Left lobe of liver (tissue), 2 donors: ENCODE data around the gene EDC4. TPM values are rescaled to one million over a fixed set of nuclear protein-coding genes. Genes with fewer than 3 reads are reported as not detected.
A peak's percentile ranks its signal among the peaks of the same experiment; 100 is the strongest.
"Not testable (repeated sequence)": the region's sequence is repeated elsewhere in the genome, so short reads cannot be mapped to it uniquely, and the experiment has no call there.

ENCODE experiments used
- ATAC-seq: fragments of 200-7000 bp; cut with Tn5 transposase; one replicate; pipeline ENCODE4 v1.9.1; 2020; ENCODE audit warnings: mild to moderate bottlenecking, moderate library complexity
- DNase-seq: peaks from one replicate; pipeline ENCODE4 v3.0.0-alpha.2; 2020; ENCODE audit warnings: low spot score
- total RNA-seq: library from RNA; stranded (reverse); gene quantifications from one replicate; pipeline ENCODE4 v1.2.1, GENCODE V29; 2021
- donor health status: DM: no; HTN: no; CAD: no; lungs with moderate emphysema.
- donor health status: DM: no; HTN: yes; CAD: no.

EDC4 gene, protein sequence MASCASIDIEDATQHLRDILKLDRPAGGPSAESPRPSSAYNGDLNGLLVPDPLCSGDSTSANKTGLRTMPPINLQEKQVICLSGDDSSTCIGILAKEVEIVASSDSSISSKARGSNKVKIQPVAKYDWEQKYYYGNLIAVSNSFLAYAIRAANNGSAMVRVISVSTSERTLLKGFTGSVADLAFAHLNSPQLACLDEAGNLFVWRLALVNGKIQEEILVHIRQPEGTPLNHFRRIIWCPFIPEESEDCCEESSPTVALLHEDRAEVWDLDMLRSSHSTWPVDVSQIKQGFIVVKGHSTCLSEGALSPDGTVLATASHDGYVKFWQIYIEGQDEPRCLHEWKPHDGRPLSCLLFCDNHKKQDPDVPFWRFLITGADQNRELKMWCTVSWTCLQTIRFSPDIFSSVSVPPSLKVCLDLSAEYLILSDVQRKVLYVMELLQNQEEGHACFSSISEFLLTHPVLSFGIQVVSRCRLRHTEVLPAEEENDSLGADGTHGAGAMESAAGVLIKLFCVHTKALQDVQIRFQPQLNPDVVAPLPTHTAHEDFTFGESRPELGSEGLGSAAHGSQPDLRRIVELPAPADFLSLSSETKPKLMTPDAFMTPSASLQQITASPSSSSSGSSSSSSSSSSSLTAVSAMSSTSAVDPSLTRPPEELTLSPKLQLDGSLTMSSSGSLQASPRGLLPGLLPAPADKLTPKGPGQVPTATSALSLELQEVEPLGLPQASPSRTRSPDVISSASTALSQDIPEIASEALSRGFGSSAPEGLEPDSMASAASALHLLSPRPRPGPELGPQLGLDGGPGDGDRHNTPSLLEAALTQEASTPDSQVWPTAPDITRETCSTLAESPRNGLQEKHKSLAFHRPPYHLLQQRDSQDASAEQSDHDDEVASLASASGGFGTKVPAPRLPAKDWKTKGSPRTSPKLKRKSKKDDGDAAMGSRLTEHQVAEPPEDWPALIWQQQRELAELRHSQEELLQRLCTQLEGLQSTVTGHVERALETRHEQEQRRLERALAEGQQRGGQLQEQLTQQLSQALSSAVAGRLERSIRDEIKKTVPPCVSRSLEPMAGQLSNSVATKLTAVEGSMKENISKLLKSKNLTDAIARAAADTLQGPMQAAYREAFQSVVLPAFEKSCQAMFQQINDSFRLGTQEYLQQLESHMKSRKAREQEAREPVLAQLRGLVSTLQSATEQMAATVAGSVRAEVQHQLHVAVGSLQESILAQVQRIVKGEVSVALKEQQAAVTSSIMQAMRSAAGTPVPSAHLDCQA (N-terminal part only)
- total RNA-seq = 22.1 TPM

DNA sequence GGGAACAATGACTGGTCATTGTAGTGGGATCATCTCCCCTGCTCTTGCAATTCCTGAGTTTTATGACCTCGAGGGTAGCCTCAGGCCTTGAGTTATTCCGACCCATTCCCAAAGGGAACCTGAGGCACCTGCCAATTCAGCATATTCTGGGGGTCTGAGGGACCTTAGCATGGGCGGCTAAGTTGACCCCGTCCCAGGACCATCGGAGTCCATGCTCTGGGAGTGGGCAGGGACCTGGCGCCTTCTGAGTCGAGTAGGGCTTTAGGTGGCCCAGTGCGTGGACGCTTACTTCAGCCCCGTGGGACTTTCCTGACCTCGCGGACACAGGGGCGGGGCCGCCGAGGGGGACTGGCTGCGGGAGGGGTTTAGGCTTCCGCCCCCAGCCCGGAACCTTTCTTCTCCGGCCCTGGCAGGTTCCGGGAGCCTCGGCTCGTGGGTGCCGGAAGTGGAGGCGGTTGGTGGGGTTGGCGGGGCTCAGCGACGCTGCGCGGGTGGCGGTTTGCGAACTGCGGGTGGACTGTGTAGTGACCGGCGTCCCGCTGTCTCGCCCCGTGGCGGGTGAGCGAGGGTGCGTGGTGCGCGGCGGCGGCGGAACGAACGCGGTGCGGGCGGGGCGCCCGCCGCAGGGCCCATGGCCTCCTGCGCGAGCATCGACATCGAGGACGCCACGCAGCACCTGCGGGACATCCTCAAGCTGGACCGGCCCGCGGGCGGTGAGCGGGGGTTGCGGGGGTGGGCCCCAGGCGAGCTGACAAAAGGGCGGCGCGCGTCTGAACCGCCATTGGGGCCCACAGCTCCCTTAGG, at the start of gene EDC4:
TSS of gene EDC4 (plus strand) at position 422 of the 804 bp plus-strand sequence. CDS start at position 632, 210 bp downstream.
- ATAC-seq (peak; percentile 92), DNase-seq (peak; percentile 88)

DNA sequence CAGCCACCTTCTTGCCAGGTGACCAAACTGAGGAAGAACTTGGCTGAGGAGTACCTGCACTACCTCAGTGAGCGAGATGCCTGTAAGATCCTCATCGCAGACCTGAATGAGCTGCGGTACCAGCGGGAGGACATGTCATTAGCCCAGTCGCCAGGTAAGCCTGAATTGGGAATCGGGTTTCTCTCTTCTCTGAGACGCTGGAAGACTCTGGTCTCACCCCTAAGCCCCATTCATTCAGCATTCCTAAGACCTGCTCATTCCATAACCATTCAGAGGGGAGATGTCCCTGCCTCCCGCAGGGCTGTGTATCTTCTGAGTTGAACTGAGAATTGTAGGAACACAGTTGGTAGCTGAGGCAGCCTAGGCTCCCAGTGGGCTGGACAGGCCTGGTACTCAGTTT, 47.7 kb upstream of the EDC4 start:
- no peak for ATAC-seq

DNA sequence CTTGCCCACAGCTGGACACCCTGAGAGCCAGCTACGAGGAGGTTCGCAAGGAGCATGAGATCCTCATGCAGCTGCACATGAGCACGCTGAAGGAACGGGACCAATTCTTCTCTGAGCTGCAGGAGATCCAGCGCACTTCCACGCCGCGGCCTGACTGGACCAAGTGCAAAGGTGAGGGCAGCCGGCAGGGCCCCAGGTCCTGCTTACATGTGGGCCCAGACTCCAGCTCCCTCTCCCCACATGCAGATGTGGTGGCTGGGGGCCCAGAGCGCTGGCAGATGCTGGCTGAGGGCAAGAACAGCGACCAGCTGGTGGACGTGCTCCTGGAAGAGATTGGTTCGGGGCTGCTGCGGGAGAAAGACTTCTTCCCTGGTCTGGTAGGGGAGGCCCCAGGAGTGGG, 46.9 kb upstream of the EDC4 start:
- DNase-seq = no peak
- ATAC-seq = no peak

More for the DNA sequence above, 47.7 kb upstream of the EDC4 start:
- DNase-seq = no peak

DNA sequence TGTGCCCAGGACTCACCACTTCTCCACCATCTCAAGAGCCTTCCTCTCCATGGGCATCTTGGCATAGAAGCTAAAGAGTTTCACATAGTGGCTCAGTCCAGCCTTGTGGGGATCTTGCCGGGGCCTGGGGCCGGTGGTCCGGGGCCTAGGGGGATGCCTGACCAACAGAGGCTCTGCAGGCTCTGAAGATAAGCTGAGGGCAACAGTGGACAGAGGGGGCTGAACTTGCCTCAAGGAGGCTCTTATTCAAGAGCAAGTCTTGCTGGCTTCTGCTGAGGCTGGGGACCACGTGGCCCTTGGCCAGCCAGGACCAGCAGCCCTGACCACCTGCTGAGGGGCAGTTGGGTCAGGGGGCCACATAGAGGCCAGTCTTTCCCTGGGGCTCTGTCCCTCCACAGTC, 44.2 kb upstream of the EDC4 start:
- ATAC-seq (no peak), DNase-seq (no peak)

DNA sequence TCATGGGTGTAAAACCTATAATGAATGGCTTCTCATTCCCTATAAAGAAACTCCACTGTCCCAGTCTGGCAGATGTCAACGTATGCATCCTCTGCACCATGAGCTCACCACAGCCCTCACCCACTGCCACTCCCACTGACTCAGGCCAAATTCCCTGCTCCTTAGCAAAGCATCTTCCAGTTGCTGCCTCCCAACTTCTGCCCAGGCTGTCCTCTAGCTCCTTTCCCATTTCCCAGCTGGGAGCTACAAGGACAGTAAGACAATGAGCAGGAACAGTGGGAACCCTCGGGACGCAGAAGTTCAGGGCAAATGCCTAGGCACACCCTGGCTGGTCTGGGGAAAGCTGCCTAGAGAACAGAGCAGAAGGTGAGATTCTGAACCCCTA, 39.8 kb upstream of the EDC4 start:
- DNase-seq (no peak), ATAC-seq (peak; percentile 10)

DNA sequence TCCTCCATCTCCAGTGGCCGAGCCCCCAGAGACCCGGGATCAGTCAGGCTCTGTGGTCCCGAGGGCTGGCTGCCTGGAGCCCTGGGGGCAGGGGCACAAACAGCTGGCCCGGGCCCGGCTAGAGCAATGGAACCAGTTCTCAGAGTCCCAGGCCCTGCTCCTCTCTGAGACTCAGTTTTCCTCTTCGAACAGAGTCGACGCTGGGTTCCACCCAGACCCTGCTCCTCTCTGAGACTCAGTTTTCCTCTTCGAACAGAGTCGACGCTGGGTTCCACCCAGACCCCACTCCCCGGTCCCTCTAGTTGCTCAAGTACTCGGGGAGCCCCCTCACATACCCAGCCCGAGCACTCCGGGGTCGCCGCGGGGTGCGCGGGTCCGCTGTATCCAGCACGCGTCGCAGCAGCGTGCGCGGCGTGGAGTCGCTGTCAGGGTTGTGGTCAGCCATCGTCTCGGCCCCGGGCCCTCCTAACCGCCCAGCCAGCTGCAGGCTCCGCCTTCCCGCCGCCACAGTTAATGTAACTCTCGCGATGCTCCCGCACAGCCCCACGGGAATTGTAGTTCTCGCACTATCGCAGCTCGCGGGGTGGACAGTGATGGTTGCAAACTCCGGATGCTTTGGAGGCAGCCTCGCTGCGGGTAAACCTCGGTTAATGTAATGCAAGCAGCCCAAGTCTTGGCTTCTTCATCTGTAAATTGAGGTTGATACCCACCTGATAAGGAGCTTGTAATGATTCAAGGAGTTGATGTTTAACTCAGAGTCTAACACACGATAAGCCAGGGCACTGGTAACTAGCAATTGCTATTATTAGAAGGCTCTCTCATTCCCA, 39.2 kb upstream of the EDC4 start:
- peak; percentile 99 for ATAC-seq
- peak; percentile 92 for DNase-seq

DNA sequence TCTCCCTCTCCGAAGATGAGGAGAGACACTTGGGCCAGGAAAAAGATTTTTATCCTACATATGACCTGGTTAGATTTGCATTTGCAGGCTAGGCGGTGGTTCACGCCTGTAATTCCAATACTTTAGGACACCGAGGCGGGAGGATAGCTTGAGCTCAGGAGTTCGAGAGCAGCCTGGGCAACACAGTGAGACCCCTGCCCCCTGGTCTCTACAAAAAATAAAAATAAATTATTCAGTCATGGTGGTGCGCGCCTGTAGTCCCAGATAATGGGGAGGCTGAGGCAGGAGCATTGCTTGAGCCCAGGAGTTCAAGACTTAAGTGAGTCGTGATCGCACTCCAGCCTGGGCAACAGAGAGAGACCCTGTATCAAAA, 38.6 kb upstream of the EDC4 start:
- no peak for DNase-seq
- no peak for ATAC-seq

DNA sequence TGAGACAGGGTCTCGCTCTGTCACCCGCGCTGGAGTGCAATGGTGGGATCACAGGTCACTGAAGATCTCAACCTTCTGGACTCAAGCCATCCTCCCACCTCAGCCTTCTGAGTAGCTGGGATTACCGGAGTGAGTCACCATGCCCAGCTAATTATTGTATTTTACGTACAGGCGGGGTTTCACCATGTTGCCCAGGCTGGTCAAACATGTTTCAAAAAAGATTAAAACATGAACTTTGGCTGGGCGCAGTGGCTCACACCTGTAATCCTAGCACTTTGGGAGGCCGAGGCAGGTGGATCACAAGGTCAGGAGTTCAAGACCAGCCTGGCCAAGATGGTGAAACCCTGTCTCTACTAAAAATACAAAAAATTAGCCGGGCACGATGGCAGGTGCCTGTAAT, 35.7 kb upstream of the EDC4 start:
- ATAC-seq, DNase-seq: not testable (repeated sequence)

DNA sequence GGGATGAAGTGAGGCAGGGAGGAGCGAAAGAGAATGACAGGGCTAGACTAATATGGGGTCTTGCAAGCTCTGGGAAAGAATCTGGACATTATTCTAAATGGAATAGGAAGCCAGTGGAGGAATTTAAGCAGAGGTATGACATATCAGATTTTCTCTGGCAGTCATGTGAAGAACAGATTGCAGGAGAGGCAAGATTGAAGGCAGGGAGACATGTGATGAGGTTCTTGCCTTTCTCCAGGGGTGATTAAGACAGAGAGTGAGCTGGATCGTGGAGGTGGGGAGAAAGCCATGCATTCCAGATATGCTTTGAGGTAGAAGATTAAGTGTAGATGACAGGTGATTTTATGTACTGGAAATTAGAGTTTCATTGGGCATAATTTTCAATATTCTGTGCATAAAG, 35.0 kb upstream of the EDC4 start:
- ATAC-seq = no peak
- no peak for DNase-seq

DNA sequence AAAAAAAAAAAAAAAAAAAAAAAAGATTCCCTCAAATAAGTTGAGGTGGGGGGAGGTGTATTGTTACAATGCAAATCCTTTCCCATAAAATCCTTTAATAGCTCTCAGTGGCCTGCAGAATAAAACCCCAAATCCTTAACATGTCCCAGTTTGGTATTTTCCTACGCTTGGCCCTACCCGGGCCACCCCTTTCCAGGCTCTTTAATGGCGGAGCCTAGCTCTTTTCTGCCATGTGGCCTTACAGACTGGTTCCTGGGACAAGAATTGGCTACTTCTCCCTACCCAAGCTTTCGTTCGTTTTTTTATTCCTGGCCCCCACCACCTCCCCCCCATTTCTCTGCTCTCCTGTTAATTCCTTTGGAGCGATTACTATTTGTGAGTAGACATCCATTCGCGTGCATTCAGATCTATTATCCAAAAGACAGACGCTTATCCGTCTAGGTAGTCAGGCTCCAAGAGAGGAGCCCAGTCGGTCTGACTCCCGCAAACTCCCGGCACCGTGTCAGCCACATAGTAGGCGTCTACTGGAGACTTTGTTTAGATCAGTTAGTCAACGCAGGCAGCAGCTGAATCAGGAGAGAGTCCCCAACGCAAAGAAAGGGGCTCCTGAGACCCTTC, 31.5 kb upstream of the EDC4 start:
- DNase-seq = no peak
- ATAC-seq = peak; percentile 0

DNA sequence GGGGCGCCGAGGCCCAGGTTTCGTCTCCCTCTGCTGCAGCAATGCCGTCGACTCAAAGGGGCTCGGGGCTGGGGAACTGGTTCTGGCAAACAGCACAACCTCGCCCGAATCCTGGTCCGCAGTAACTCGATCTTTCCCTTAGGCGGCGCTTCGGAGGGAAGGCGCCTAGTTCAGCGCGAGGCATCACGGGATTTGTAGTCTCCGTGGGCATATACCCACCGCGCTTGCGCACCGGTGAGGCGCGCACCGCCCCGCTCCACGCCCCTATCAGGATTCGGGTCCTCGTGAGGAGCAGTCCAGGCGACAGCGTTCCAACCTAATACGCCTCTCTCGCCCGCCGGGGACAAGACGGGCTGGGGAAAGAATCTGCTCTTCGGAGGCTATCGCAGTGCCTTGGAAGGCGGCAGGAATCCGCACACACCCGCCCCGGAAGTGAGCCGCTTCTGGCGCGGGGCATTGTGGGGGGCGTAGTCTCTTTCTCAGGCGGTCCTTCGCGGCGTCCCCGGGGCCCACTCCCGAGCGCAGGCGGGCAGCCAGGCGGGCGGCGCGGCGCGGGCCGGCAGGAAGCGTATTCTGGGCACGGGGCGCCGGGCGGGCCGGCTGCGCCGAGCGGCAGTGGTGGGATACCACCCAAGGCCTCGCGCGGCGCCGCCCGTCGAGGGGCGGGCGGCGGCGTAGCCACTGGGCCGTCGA, 30.9 kb upstream of the EDC4 start, which contains the start of gene THAP11:
TSS of gene THAP11 (plus strand) at position 505 of the 693 bp plus-strand sequence. CDS start 235 bp downstream, outside the sequence.
- DNase-seq (peak; percentile 95), ATAC-seq (peak; percentile 74)

DNA sequence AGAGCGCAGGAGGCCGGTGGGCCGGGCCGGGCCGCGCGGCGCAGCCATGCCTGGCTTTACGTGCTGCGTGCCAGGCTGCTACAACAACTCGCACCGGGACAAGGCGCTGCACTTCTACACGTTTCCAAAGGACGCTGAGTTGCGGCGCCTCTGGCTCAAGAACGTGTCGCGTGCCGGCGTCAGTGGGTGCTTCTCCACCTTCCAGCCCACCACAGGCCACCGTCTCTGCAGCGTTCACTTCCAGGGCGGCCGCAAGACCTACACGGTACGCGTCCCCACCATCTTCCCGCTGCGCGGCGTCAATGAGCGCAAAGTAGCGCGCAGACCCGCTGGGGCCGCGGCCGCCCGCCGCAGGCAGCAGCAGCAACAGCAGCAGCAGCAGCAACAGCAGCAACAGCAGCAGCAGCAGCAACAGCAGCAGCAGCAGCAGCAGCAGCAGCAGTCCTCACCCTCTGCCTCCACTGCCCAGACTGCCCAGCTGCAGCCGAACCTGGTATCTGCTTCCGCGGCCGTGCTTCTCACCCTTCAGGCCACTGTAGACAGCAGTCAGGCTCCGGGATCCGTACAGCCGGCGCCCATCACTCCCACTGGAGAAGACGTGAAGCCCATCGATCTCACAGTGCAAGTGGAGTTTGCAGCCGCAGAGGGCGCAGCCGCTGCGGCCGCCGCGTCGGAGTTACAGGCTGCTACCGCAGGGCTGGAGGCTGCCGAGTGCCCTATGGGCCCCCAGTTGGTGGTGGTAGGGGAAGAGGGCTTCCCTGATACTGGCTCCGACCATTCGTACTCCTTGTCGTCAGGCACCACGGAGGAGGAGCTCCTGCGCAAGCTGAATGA, 30.1 kb upstream of the EDC4 start:
- ATAC-seq = peak; percentile 36
- DNase-seq = peak; percentile 51

DNA sequence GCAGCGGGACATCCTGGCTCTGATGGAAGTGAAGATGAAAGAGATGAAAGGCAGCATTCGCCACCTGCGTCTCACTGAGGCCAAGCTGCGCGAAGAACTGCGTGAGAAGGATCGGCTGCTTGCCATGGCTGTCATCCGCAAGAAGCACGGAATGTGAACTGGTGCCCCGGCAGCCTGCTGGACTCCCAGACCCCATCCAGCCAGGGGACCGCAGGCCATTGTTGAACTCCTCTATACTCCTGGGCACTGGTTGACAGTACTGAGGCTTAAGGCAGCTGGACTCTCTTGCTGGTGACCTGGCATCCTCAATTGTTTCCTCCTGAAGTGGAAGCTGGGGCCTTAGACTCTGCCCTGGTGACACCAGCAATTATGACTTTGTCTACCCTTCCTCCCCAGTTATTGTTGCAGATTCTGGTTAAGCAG, 29.5 kb upstream of the EDC4 start:
- ATAC-seq = no peak
- no peak for DNase-seq

DNA sequence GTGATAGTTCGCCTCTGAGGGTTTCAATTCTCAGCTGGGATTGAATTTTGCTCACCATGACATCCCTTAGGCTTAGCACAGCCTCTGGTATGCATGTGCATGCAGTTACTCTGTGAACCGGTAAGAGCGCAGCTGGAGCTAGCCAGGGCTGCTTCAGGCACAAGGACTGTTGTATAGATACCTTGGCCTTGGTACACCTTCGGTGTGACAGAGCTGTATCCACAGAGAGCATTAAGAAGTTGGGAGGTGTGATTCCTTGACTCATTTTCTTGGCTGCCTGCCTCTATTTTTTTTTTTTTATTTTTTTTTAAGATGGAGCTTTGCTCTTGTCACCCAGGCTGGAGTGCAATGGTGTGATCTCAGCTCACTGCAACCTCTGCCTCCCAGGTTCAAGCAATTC, 28.4 kb upstream of the EDC4 start:
- DNase-seq (no peak), ATAC-seq (no peak)

DNA sequence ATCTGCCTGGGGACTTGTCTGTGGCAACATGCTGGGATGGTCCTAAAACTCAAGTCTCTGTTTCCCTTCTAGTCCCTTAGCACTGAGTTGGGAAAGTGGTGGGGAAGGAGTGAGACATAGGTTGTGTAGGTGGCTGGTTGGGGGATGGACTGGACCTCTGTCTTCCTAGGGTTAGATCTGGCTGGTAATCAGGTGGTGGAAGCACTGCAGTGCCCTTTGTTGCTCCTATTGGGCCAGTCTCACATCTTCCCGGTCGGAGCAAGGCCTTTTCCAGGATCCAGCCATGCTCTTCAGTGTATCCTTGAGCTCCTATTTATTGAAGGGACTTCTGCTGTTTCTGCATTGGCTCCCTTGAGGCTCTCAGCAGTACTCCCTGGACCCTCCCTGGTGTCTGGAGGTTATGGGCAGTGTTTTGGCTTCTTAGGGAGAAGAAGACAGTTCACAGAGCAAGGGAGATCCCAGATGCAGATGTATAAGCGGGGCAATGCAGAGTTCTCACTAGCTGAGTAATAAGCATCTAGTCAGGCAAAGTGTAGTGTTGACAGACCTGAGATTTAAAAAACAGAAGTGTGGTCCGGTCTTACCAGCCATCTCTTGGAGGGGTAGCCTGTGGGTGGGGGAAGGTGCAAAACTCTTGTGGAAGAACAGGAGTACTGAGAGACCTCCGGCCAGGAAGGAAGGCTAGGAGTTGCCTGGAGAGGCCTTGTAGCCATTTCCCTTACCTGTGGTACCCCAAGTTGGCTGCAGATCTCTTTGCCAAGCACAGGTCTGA, 27.4 kb upstream of the EDC4 start:
- no peak for ATAC-seq
- no peak for DNase-seq

DNA sequence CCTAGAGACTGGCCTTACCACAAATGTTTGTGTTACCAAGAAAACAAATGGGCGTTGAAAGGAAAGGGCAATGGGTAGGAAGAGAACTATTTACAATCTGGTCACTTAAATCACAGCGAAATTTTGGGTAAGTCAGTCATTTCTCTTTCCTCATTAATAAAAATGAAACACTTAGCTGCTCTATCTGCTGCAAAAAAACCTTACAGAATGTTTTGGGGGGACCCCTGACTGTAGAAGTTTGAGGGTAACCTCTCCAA, 26.9 kb upstream of the EDC4 start:
- DNase-seq = no peak
- no peak for ATAC-seq
